ENCODE measurements around the gene STPG2. TPM values are rescaled to one million over a fixed set of nuclear protein-coding genes. Genes with fewer than 3 reads are reported as not detected.

The STPG2 gene
- total and polyA plus RNA-seq, 9 donors, result 0.06 to 1.3 (median 0.53) TPM; not detected in 1

GRCh38 chr4:97923096-97923495 lies 220.2 kb downstream of the STPG2 start:
- H3K27ac ChIP-seq, result no peak overlapping the region
- H3K4me3 ChIP-seq, result no peak overlapping the region
- H3K9me3 ChIP-seq, result no peaks in the 10 kb centered on the region
- WGBS, 3 donors, result 96 to 97% (median 96%) methylated on average over 17 of the region's 17 CpGs
- no peaks in the 10 kb centered on the region for H3K4me1 ChIP-seq (ENCODE audit: insufficient read depth)
- no peak for DNase-seq
- intact Hi-C loops (cut with DNase I), result no loop called here
- TF ChIP-seq EP300 (IDR thresholded peaks at IDR 0.05) (no peak), CTCF (IDR thresholded peaks at IDR 0.05) (no peak), POLR2A (IDR thresholded peaks at IDR 0.05) (no peak)
- no peaks in the 10 kb centered on the region for H3K36me3 ChIP-seq
- no peaks in the 10 kb centered on the region for H3K27me3 ChIP-seq

- Histone ChIP-seq H3K9me3 (no peaks in the 10 kb centered on the region), H3K36me3 (no peaks in the 10 kb centered on the region), H3K27me3 (no peaks in the 10 kb centered on the region), H3K4me3 (no peak overlapping the region), H3K4me1 (ENCODE audit: insufficient read depth) (no peaks in the 10 kb centered on the region), H3K27ac (no peak overlapping the region)
- no peak for DNase-seq
- 88 to 95% (median 93%) methylated on average over 13 of the region's 13 CpGs for WGBS, 3 donors
- no peak for TF ChIP-seq POLR2A (IDR thresholded peaks at IDR 0.05)
- TF ChIP-seq CTCF (IDR thresholded peaks at IDR 0.05), result no peak
- TF ChIP-seq EP300 (IDR thresholded peaks at IDR 0.05), result no peak
- intact Hi-C loops (cut with DNase I), result no loop called here
These were observed 226.2 kb downstream of the STPG2 start for GRCh38 chr4:97917115-97917514.

GRCh38 chr4:97912156-97912555 lies 231.1 kb downstream of the STPG2 start:
- no peaks in the 10 kb centered on the region for H3K27me3 ChIP-seq
- H3K4me1 ChIP-seq (ENCODE audit: insufficient read depth), result no peaks in the 10 kb centered on the region
- H3K9me3 ChIP-seq, result no peaks in the 10 kb centered on the region
- no peak for TF ChIP-seq CTCF (IDR thresholded peaks at IDR 0.05)
- TF ChIP-seq EP300 (IDR thresholded peaks at IDR 0.05), result no peak
- TF ChIP-seq POLR2A (IDR thresholded peaks at IDR 0.05), result no peak
- H3K4me3 ChIP-seq, result no peak overlapping the region
- 90 to 95% (median 93%) methylated on average over 4 of the region's 4 CpGs for WGBS, 3 donors
- no peak overlapping the region for H3K27ac ChIP-seq
- intact Hi-C loops (cut with DNase I), result no loop called here
- no peak for DNase-seq
- no peaks in the 10 kb centered on the region for H3K36me3 ChIP-seq

- Histone ChIP-seq H3K4me3 (no peak overlapping the region), H3K9me3 (no peaks in the 10 kb centered on the region), H3K4me1 (ENCODE audit: insufficient read depth) (no peaks in the 10 kb centered on the region), H3K36me3 (no peaks in the 10 kb centered on the region), H3K27me3 (no peaks in the 10 kb centered on the region), H3K27ac (no peak overlapping the region)
- TF ChIP-seq POLR2A (IDR thresholded peaks at IDR 0.05), result no peak
- no peak for TF ChIP-seq CTCF (IDR thresholded peaks at IDR 0.05)
- TF ChIP-seq EP300 (IDR thresholded peaks at IDR 0.05), result no peak
- WGBS, 3 donors, result 77 to 79% (median 78%) methylated on average over 14 of the region's 14 CpGs
- no peak for DNase-seq
- intact Hi-C loops (cut with DNase I), result no loop called here
These were observed 231.9 kb downstream of the STPG2 start for GRCh38 chr4:97911236-97911906.

All from ovary (tissue), 9 donors.